ENCODE data around the gene SLC28A3. TPM values are rescaled to one million over a fixed set of nuclear protein-coding genes. Genes with fewer than 3 reads are reported as not detected.

Gene SLC28A3
- total RNA-seq, 1 donor from 2014 or later: 9.4 TPM

GRCh38 chr9:84239343-84239742 is 101.2 kb downstream of the SLC28A3 start:
- DNase-seq (ENCODE audit: low spot score): no peak

- no peak for DNase-seq (ENCODE audit: low spot score)
These were observed 101.9 kb downstream of the SLC28A3 start for GRCh38 chr9:84238652-84239051.

GRCh38 chr9:84235511-84235910 is 105.0 kb downstream of the SLC28A3 start:
- DNase-seq (ENCODE audit: low spot score): no peak

- DNase-seq (ENCODE audit: low spot score): no peak
These were observed 110.0 kb downstream of the SLC28A3 start for GRCh38 chr9:84230355-84231145.

- no peak for DNase-seq (ENCODE audit: low spot score)
These were observed 111.4 kb downstream of the SLC28A3 start for GRCh38 chr9:84229191-84229590.

- no peak for DNase-seq (ENCODE audit: low spot score)
These were observed 112.3 kb downstream of the SLC28A3 start for GRCh38 chr9:84228130-84228720.

- no peak for DNase-seq (ENCODE audit: low spot score)
These were observed 114.4 kb downstream of the SLC28A3 start for GRCh38 chr9:84226126-84226525.
